DOHH2 (cell line): Measurements from ENCODE around the gene CATSPER1.

ENCODE experiments used
- H3F3A ChIP-seq: fragments of 200-600 bp; sonication (generic), shearing (Covaris generic); 2 replicates; pipeline ENCODE4 v1.6.0; 2016; ENCODE audit warnings: antibody characterized with exemption, mild to moderate bottlenecking; ENCODE audit not compliant: control insufficient read depth, insufficient read depth
- H3K27ac ChIP-seq: fragments of 200-600 bp; sonication (generic); 2 replicates; pipeline ENCODE4 v1.5.1; 2014; ENCODE audit warnings: low read depth, mild to moderate bottlenecking, low read length, moderate library complexity
- H3K27me3 ChIP-seq: fragments of 200-600 bp; sonication (generic); 2 replicates; pipeline ENCODE4 v1.6.1; 2014; ENCODE audit warnings: mild to moderate bottlenecking, low read length, mixed read lengths; ENCODE audit not compliant: control insufficient read depth
- H3K36me3 ChIP-seq: fragments of 200-600 bp; sonication (generic); 2 replicates; pipeline ENCODE4 v1.6.1; 2014; ENCODE audit warnings: mild to moderate bottlenecking, low read length, moderate library complexity, mixed read lengths; ENCODE audit not compliant: control insufficient read depth
- H3K4me1 ChIP-seq: fragments of 200-600 bp; sonication (generic); 2 replicates; pipeline ENCODE4 v1.6.1; 2014; ENCODE audit warnings: mild to moderate bottlenecking, low read length, mixed read lengths; ENCODE audit not compliant: control insufficient read depth
- H3K4me2 ChIP-seq: fragments of 200-600 bp; sonication (generic); 2 replicates; pipeline ENCODE4 v1.6.0; 2014; ENCODE audit warnings: mild to moderate bottlenecking, low read length, moderate library complexity
- H3K4me3 ChIP-seq: fragments of 200-600 bp; sonication (generic); 2 replicates; pipeline ENCODE4 v1.5.1; 2014; ENCODE audit warnings: mild to moderate bottlenecking, low read length, mixed read lengths
- H3K79me2 ChIP-seq: fragments of 200-600 bp; sonication (generic); 2 replicates; pipeline ENCODE4 v1.6.1; 2014; ENCODE audit warnings: mild to moderate bottlenecking, low read length, mixed read lengths; ENCODE audit not compliant: control insufficient read depth
- H3K9me2 ChIP-seq: fragments of 200-600 bp; sonication (generic); replicated peaks from 2 replicates; pipeline ENCODE4 v1.6.1; 2014; ENCODE audit warnings: mild to moderate bottlenecking, low read length, mixed read lengths; ENCODE audit not compliant: control insufficient read depth
- H3K9me3 ChIP-seq: fragments of 200-600 bp; sonication (generic); 2 replicates; pipeline ENCODE4 v1.6.1; 2014; ENCODE audit warnings: antibody characterized with exemption, low read length, mixed read lengths; ENCODE audit not compliant: control insufficient read depth, insufficient read depth
- H4K20me1 ChIP-seq: fragments of 200-600 bp; sonication (generic); 2 replicates; pipeline ENCODE4 v1.6.0; 2014; ENCODE audit warnings: low read depth, mild to moderate bottlenecking, antibody characterized with exemption, low read length, moderate library complexity; ENCODE audit not compliant: control insufficient read depth, insufficient read depth
- EZH2phosphoT487 ChIP-seq: fragments of 200-600 bp; sonication (generic); IDR thresholded peaks from 2 replicates; pipeline ENCODE4 v1.6.1; 2017; ENCODE audit warnings: borderline replicate concordance, mild to moderate bottlenecking, antibody characterized with exemption, low read length, moderate library complexity, mixed read lengths
- TF ChIP-seq, protein P1 (sequence below): fragments of 200-600 bp; sonication (generic); IDR thresholded peaks from one replicate; pipeline ENCODE4 v1.5.1; 2014; ENCODE audit warnings: antibody characterized with exemption, mild to moderate bottlenecking, low read depth, low read length; ENCODE audit not compliant: poor library complexity, severe bottlenecking

The CATSPER1 gene

DNA sequence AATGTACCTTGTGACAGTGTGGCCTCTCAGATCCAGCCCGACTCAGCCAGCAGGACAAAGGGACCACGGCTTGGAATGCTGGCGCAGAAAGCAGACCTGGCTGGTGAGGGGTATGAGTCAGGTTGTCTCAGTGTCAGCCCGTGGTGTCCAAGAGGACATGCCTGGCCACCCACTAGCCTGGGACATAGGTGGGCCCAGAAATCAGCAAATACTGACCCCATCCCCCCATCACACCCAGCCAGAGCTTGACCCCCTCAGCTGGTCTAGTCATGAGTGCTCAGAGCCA lies 19.4 kb downstream of the CATSPER1 start:
- H3K9me2 ChIP-seq = no peaks in the 10 kb centered on the region
- peaks cover 6% of the 10 kb centered on the region for H3K4me1 ChIP-seq
- H3K27ac ChIP-seq = no peak overlapping the region
- H3K79me2 ChIP-seq = peaks cover 21% of the 10 kb centered on the region
- no peak overlapping the region for H3K4me2 ChIP-seq
- 0 out of 2 replicates have a peak, but pooled peaks cover 4% of the 10 kb centered on the region for H3K27me3 ChIP-seq
- no peaks in the 10 kb centered on the region for H3K9me3 ChIP-seq
- TF ChIP-seq, protein P1, sequence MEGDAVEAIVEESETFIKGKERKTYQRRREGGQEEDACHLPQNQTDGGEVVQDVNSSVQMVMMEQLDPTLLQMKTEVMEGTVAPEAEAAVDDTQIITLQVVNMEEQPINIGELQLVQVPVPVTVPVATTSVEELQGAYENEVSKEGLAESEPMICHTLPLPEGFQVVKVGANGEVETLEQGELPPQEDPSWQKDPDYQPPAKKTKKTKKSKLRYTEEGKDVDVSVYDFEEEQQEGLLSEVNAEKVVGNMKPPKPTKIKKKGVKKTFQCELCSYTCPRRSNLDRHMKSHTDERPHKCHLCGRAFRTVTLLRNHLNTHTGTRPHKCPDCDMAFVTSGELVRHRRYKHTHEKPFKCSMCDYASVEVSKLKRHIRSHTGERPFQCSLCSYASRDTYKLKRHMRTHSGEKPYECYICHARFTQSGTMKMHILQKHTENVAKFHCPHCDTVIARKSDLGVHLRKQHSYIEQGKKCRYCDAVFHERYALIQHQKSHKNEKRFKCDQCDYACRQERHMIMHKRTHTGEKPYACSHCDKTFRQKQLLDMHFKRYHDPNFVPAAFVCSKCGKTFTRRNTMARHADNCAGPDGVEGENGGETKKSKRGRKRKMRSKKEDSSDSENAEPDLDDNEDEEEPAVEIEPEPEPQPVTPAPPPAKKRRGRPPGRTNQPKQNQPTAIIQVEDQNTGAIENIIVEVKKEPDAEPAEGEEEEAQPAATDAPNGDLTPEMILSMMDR = no peak
- no peak for TF ChIP-seq EZH2phosphoT487
- peaks cover 12% of the 10 kb centered on the region for H3F3A ChIP-seq
- no peak overlapping the region for H3K4me3 ChIP-seq
- peaks cover 5% of the 10 kb centered on the region; the same call in 1 of the 2 replicates for H4K20me1 ChIP-seq
- H3K36me3 ChIP-seq = peaks cover 31% of the 10 kb centered on the region

- Histone ChIP-seq H3K27ac (no peak overlapping the region), H3K4me1 (peaks cover 6% of the 10 kb centered on the region), H3K4me2 (no peak overlapping the region), H3F3A (peaks cover 15% of the 10 kb centered on the region), H3K9me3 (no peaks in the 10 kb centered on the region), H3K79me2 (peaks cover 26% of the 10 kb centered on the region), H4K20me1 (peaks cover 5% of the 10 kb centered on the region; the same call in 1 of the 2 replicates), H3K36me3 (peaks cover 36% of the 10 kb centered on the region), H3K4me3 (no peak overlapping the region), H3K27me3 (no peaks in the 10 kb centered on the region), H3K9me2 (no peaks in the 10 kb centered on the region)
- TF ChIP-seq, protein P1 = no peak
- TF ChIP-seq EZH2phosphoT487 = no peak
Observed at GRCh38 chr11:66006134-66006890, 20.0 kb downstream of the CATSPER1 start.

- H3F3A ChIP-seq = peaks cover 15% of the 10 kb centered on the region
- no peak overlapping the region for H3K4me3 ChIP-seq
- no peak for TF ChIP-seq EZH2phosphoT487
- TF ChIP-seq, protein P1 = no peak
- H3K36me3 ChIP-seq = peaks cover 49% of the 10 kb centered on the region
- H3K27ac ChIP-seq = no peak overlapping the region
- peaks cover 14% of the 10 kb centered on the region for H3K4me1 ChIP-seq
- H3K9me2 ChIP-seq = no peaks in the 10 kb centered on the region
- no peaks in the 10 kb centered on the region for H3K9me3 ChIP-seq
- peaks cover 46% of the 10 kb centered on the region for H3K79me2 ChIP-seq
- no peak overlapping the region for H3K4me2 ChIP-seq
- peaks cover 8% of the 10 kb centered on the region; the same call in 1 of the 2 replicates for H4K20me1 ChIP-seq
- H3K27me3 ChIP-seq = no peaks in the 10 kb centered on the region
Observed at GRCh38 chr11:66004186-66004585, 22.1 kb downstream of the CATSPER1 start.
